HG03103 (cell line): ENCODE measurements around the gene RTN4RL1.

Experiments
- ATAC-seq: cut with Tn5 transposase; IDR thresholded peaks from one replicate; pipeline ENCODE4 v1.9.1; 2021; ENCODE audit warnings: low read depth; ENCODE audit not compliant: unreplicated experiment

Gene RTN4RL1

DNA sequence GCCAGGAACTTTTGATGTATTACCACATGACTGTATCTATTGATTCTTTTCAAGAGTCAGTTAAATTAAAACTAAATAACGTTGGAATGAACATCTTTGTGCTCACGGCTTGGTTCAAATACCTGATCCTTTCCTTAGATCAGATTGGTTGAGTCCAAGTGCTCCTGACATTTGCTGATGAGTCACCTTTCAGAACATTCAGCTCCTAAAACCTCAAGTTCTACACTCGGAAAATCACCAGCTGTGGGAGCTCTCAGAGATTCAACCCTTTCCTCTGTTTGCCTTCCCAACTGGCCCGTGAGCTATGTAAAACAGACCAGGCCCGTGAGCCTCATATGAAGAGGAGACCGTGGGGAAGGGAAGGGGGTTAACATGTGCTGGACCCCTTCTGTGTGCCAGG, 68.1 kb downstream of the RTN4RL1 start:
- no peak for ATAC-seq

DNA sequence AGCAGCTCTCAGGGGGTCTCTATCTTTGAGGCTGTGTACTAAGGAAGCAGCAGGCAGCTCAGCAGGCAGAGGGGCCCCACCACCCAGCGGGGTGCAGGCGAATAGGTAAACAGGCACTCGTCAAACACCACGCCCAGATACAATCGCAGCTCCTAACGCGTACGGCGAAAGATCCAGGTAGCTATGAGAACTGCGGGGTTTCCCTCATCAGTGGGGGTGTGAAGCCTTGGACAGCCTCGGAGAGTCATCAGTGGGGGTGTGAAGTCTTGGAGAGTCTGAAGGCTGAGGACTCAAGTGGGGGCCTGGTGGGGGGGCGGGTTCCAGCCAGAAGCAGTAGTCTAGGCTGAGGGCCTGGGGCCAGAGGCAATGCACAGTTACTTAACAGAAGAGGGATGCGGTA, 69.0 kb downstream of the RTN4RL1 start:
- no peak for ATAC-seq

GRCh38 chr17:1953831-1954230, 71.3 kb downstream of the RTN4RL1 start:
- ATAC-seq: no peak

GRCh38 chr17:1951920-1952319, 73.2 kb downstream of the RTN4RL1 start:
- no peak for ATAC-seq

DNA sequence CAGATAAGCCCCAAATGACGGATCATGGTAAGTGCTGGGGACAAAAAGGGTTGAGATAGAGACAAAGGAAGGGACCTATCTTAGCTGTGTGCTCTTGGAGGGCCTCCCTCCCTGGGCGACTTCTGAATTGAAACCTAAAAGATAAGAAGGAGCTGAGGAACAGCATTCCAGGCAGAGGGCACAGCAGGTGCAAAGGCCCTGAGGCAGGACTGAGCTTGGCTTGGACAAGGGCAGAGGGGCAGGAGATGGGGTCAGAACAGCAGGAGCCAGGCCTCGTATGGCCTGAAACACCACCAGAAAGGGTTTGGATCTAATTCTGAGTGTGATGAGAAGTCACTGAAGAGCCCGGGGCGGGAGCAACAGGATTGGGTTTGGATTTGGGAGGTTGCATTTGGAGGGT, 75.4 kb downstream of the RTN4RL1 start:
- ATAC-seq: no peak

DNA sequence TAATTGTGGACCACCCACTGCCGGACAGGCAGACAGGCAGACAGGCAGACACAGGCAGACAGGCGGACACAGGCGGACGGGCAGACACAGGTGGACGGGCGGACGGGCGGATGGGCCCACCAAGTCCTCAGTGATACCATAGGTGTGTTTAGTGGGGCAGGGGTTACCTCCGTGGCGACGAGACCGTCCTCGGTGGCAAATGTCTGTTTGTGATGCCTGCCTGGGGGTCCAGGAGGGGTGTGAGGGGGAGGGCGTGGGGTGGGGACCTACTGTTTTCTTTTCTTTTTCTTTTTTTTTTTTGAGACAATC, 76.7 kb downstream of the RTN4RL1 start:
- ATAC-seq: no peak

DNA sequence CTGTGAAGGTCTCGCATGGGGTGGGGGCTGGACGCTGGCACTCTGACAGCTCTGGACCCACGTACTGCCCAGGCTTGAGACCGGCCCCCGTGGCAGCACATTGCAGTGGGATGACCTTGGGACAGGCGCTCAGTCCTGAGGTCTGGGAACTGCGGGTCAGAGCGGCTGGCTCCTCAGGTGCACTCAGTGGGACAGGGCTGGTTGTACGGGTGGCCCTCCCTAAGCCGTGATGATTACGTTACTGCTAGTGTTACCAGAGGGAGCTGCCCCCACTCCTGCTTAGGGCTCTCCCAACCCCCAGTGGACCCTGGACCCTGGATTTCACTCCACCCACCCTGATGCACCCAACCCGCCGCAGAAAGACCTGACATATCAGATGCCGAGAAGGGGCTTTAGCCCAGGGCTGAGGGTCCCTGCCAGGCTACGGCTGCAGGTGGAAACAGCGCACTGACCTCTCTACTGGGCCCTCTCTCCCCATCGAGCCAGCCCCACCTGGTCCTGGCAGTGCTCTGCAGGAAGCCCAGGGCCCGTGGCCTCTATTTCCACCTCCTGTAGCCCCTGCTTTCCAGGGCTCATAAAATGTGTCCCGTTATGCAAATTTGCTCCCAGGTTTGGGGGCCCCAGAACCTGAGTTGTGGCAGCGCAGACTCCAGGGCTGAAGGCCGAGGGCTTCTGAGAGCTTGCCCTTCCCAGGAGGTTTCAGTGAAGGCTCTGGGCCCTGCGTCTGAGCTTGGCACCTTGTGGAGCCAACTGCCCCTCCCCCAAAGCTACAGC, 77.2 kb downstream of the RTN4RL1 start:
- ATAC-seq: no peak

DNA sequence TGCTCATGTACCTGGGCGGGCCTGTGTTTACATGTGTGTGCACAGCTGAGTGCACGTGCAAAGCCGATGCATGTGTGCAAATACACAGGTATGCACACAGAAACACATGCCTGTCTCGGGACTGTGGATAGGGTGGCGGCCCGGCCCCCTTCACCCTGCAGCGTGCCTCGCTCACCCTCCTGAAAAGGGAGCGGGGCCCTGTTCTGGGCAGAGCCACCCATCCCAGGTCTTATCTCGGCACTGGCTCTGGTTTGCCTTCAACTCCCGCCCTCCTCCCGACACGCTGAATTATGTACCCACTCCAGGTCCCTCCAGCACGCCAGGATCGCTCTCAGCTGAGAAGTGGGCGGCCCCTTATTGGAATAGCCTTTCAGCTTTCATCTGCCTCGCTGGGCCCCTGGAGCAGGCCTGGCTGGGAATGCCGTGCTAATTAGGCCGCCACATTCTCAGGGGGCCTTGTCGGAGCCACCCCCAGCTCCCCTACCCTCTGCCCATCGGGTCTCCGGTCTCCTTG, 77.8 kb downstream of the RTN4RL1 start:
- ATAC-seq: no peak

DNA sequence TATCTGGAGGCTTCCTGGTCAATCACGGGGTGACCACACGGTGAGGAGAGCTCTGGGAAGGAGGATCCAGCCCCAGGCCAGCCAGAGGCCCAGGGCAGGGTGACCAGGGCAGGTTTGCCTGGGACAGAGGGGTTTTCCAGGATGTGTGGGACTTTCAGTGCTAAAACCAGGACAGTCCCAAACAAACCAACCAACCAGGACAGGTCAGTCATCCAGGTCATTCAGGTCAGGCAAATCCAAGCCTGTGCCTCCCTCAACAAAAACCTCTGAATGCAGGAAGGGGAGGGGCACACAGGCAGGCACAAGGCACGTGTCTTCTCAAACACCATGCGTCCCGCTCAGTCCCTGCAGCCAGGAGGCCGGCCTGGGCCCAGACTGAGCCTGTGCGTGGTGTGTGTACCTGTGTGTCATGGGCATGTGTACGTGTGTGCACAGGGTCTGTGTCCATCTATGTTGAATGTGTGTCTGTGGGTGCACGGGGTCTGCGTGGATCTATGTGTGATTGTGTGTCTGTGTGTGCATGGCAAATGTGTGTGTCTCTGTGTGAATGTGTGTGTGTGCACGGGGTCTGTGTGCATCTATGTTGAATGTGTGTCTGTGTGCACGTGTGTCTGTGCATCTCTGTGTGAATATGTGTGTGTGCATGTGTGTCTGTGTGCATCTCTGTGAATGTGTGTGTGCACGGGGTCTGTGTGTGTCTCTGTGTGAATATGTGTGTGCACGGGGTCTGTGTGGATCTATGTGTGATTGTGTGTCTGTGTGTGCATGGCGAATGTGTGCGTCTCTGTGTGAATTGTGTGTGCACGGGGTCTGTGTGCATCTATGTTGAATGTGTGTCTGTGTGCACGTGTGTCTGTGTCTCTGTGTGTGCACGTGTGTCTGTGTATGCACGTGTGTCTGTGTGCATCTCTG, 78.9 kb downstream of the RTN4RL1 start:
- ATAC-seq: no peak

GRCh38 chr17:1945621-1946020, 79.5 kb downstream of the RTN4RL1 start:
- ATAC-seq: no peak

DNA sequence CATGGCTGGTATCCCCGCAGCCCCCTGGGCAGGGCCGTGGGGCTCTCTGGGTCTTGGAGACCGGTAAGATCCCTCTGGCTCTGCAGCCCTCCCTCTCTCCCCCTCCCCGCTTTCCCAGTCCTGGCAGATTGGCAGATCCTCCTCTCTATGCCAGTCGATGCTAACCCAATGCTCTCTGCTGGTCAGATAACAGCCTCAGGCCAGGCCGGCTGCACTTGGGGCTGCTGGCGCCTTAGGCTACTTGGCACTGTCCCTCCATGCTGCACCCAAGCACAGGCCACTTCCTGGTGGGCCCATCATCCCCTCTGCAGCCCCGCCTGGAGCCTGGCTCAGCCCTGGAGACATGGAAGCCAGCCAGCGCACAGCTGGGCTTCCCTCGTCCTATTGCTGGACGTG, 81.7 kb downstream of the RTN4RL1 start:
- no peak for ATAC-seq

- ATAC-seq: no peak
Observed at GRCh38 chr17:1942666-1943435, 82.3 kb downstream of the RTN4RL1 start.

GRCh38 chr17:1942066-1942365, 83.1 kb downstream of the RTN4RL1 start:
- ATAC-seq: no peak

GRCh38 chr17:1941272-1942065, 83.7 kb downstream of the RTN4RL1 start:
- ATAC-seq: no peak

- ATAC-seq: no peak
Observed at GRCh38 chr17:1940810-1941185, 84.3 kb downstream of the RTN4RL1 start.

DNA sequence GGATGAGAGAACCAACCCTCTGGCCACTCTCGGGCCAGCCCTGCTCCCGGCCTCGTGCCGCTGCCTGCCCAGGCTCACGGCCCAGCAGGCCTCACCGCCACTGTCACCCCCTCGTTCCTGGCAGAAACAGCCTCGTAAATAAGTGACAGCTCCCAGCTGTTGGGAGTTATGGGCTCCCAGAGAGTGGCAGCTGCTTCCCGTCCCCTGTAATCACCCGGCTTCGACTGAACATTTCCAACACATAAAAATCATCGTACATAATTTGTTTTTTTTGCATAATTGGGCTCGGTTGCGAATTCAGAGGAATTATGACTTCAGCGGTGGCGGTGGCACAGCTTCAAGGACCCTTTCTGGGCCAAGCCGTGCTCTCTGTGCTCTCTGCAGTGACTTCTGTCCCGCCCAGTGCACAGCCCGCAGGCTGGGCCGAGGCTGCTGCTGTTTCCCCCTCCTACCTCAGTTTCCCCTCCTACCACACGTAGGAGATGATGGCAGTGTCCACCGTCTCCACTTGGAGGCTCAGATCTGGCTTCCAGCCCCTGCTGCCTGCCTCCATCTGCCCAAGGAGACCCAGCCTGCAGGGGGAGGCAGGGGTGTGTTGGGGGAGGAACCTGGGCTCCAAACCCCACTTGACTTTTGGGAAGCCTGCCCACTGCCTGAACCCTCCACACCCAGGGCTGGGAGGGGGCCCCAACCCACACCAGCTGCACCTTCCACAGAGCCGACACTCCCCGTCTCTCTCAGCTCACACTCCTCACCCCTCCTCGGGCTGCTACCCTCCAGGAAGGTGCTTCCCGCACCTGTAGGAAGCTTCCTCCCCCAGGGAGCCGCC, 84.9 kb downstream of the RTN4RL1 start:
- no peak for ATAC-seq

- no peak for ATAC-seq
Observed at GRCh38 chr17:1937461-1937860, 87.7 kb downstream of the RTN4RL1 start.

DNA sequence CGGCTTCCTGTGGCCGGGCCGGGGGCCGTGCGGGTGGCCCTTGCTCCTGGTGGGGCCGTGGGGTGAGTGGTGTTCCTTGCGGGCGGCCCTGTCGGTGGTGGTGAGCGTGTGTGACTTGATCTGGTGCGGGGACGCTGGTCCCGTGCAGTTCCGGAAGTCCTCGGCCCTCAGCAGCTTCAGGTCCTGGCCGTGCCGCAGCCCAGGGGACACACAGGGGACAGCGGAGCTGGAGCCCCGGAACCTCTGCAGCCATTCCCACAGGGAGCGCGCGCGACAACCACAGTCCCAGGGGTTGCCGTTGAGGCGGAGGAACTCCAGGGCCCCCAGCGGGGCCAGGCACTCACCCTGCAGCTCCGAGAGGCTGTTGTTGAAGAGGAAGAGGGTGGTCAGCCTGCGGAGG, 88.4 kb downstream of the RTN4RL1 start:
- ATAC-seq: no peak

GRCh38 chr17:1934901-1935300, 90.2 kb downstream of the RTN4RL1 start:
- no peak for ATAC-seq
